Large intestine (tissue), 3 donors: ENCODE results near the gene C10orf90. TPM values are rescaled to one million over a fixed set of nuclear protein-coding genes. Genes with fewer than 3 reads are reported as not detected.
A peak's percentile ranks its signal among the peaks of the same experiment; 100 is the strongest.

Source experiments
- DNase-seq, 2 donors: peaks; one replicate each; pipeline versions ENCODE4 v3.0.0 to v3.0.0-alpha.2; 2013
- H3K27ac ChIP-seq: one replicate; pipeline ENCODE4 v1.5.1; 2013; ENCODE audit warnings: low read length
- H3K27me3 ChIP-seq: 2 replicates; pipeline ENCODE4 v1.6.1; 2013; ENCODE audit warnings: low read length; ENCODE audit not compliant: control insufficient read depth, insufficient read depth
- H3K36me3 ChIP-seq: 2 replicates; pipeline ENCODE4 v1.6.1; 2013; ENCODE audit warnings: low read length; ENCODE audit not compliant: control insufficient read depth, insufficient read depth
- H3K4me1 ChIP-seq: one replicate; pipeline ENCODE4 v1.6.1; 2013; ENCODE audit warnings: low read length; ENCODE audit not compliant: control insufficient read depth, insufficient read depth
- H3K4me3 ChIP-seq: one replicate; pipeline ENCODE4 v1.5.1; 2013; ENCODE audit warnings: low read length
- H3K9me3 ChIP-seq: one replicate; pipeline ENCODE4 v1.6.1; 2013; ENCODE audit warnings: mild to moderate bottlenecking, low read depth, low read length, moderate library complexity; ENCODE audit not compliant: control insufficient read depth
- WGBS: methylation state at CpG from one replicate; pipeline ENCODE4 v1.1.5; 2013; ENCODE audit warnings: low lambda C conversion rate; ENCODE audit not compliant: insufficient coverage; 5-methylcytosine and 5-hydroxymethylcytosine counted together
- polyA plus RNA-seq: library from polyadenylated mRNA; unstranded; fragments of 120-200 nt; gene quantifications from one replicate; pipeline ENCODE4 v1.2.1, GENCODE V29; 2013

C10orf90 gene
- polyA plus RNA-seq, 1 donor, result not detected

DNA sequence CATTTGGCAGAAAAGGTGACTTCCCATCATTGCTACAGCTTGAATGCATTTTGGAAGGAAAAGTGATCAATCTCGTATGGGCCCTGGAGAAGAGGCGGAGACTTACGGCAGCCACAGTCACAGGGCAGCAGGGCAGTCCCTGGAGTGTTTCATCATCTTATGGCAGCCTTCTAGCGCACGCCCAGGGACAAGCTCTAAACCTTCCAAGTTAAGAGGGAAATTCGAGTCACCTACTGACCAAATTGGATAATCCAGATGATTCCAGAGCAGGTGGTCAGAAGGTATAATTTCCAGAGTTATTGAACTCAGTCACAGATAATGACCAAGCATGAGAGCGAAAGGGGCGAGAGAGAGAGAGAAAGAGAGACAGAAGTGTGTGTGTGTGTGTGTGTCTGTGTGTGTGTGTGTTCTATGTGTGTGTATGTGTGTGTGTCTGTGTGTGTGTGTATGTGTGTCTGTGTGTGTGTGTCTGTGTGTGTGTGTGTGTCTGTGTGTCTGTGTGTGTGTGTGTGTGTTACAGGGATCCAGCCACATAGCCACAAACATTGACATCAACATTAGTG, 158.5 kb downstream of the C10orf90 start:
- Histone ChIP-seq H3K4me1 (no peaks in the 10 kb centered on the region), H3K4me3 (no peak overlapping the region), H3K9me3 (no peaks in the 10 kb centered on the region), H3K36me3 (no peaks in the 10 kb centered on the region), H3K27ac (no peak overlapping the region), H3K27me3 (no peaks in the 10 kb centered on the region)
- DNase-seq, result no peak
- WGBS, result no CpG with 5 or more reads among the region's 8 CpGs

DNA sequence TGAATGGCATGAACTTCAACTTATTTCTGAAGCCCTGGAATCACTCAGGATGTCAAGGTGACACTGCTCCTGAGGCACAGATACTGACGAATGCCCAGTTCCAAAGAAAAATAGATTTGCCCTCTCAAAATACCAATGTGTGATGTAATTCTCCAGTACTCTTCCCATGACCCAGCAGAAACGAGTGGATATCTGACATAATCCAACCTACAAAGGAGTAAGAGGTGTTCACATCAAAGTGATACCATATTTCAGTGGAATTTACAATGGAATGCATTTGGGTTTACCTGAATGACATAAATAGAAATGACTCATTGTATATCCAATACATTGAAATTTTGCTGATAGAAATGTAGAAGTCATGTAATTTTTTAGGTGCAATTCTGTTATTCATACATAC, 161.3 kb downstream of the C10orf90 start:
- no peaks in the 10 kb centered on the region for H3K36me3 ChIP-seq
- no peak overlapping the region for H3K27ac ChIP-seq
- no peaks in the 10 kb centered on the region for H3K27me3 ChIP-seq
- H3K4me3 ChIP-seq, result no peak overlapping the region
- no peaks in the 10 kb centered on the region for H3K9me3 ChIP-seq
- no peaks in the 10 kb centered on the region for H3K4me1 ChIP-seq
- DNase-seq, result no peak
- WGBS, result no CpG with 5 or more reads among the region's 2 CpGs

- H3K36me3 ChIP-seq, result no peaks in the 10 kb centered on the region
- H3K4me1 ChIP-seq, result no peaks in the 10 kb centered on the region
- H3K27ac ChIP-seq, result no peak overlapping the region
- H3K4me3 ChIP-seq, result no peak overlapping the region
- no peaks in the 10 kb centered on the region for H3K9me3 ChIP-seq
- no CpG with 5 or more reads among the region's 9 CpGs for WGBS
- DNase-seq, result no peak
- H3K27me3 ChIP-seq, result no peaks in the 10 kb centered on the region
Observed at GRCh38 chr10:126508535-126509040, 161.9 kb downstream of the C10orf90 start.

- Histone ChIP-seq H3K4me3 (no peak overlapping the region), H3K9me3 (no peaks in the 10 kb centered on the region), H3K4me1 (no peaks in the 10 kb centered on the region), H3K27me3 (no peaks in the 10 kb centered on the region), H3K36me3 (no peaks in the 10 kb centered on the region), H3K27ac (no peak overlapping the region)
- no peak for DNase-seq
- WGBS, result no CpG with 5 or more reads among the region's 16 CpGs
Observed at GRCh38 chr10:126504761-126505112, 165.8 kb downstream of the C10orf90 start.

- no peaks in the 10 kb centered on the region for H3K27me3 ChIP-seq
- no peaks in the 10 kb centered on the region for H3K36me3 ChIP-seq
- H3K9me3 ChIP-seq, result no peaks in the 10 kb centered on the region
- peak; percentile 14 to 24 for DNase-seq
- no peaks in the 10 kb centered on the region for H3K4me1 ChIP-seq
- H3K27ac ChIP-seq, result no peak overlapping the region
- no peak overlapping the region for H3K4me3 ChIP-seq
- WGBS, result no CpG with 5 or more reads among the region's 23 CpGs
Observed at GRCh38 chr10:126504063-126504760, 166.3 kb downstream of the C10orf90 start.

GRCh38 chr10:126503392-126504062, 167.0 kb downstream of the C10orf90 start:
- Histone ChIP-seq H3K36me3 (no peaks in the 10 kb centered on the region), H3K27me3 (no peaks in the 10 kb centered on the region), H3K27ac (no peak overlapping the region), H3K4me1 (no peaks in the 10 kb centered on the region), H3K4me3 (no peak overlapping the region), H3K9me3 (no peaks in the 10 kb centered on the region)
- no CpG with 5 or more reads among the region's 12 CpGs for WGBS
- DNase-seq, result no peak

DNA sequence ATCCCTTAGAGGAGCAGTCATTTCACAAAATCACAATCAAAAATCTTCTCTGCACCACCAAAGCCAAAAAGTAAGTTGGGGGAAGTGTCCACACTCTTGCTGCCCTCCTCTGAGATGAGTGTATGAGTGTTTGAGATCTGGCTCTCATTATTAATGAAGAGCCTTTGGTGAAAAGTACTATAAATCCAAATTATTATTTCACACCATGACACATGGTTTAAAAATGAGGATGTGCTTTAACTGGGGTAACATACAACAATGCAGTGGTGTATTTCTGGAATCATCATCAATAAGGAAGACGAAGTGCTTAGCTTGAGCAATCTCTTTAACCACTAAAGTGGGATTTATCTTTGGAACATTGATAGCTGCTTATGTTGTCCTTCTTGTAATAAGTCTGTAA, 168.1 kb downstream of the C10orf90 start:
- Histone ChIP-seq H3K27ac (no peak overlapping the region), H3K9me3 (no peaks in the 10 kb centered on the region), H3K4me1 (no peaks in the 10 kb centered on the region), H3K36me3 (no peaks in the 10 kb centered on the region), H3K4me3 (no peak overlapping the region), H3K27me3 (no peaks in the 10 kb centered on the region)
- DNase-seq, result no peak
- WGBS, result no CpG with 5 or more reads among the region's 1 CpG

DNA sequence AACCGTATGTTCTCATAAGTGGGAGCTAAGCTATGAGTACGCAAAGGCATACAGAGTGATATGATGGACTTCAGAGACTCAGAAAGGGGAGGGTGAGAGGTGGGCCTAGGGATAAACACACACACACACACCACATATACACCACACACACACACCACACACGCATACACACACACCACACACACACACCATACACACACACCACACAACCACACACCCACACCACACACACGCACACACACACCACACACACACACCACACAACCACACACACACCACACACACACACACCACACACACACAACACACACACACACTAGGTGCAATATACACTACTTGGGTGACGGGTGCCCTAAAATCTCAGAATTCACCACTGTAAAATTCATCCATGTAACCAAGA, 168.7 kb downstream of the C10orf90 start:
- no CpG with 5 or more reads among the region's 5 CpGs for WGBS
- Histone ChIP-seq H3K4me1 (no peaks in the 10 kb centered on the region), H3K27me3 (no peaks in the 10 kb centered on the region), H3K27ac (no peak overlapping the region), H3K4me3 (no peak overlapping the region), H3K36me3 (no peaks in the 10 kb centered on the region), H3K9me3 (no peaks in the 10 kb centered on the region)
- no peak for DNase-seq

DNA sequence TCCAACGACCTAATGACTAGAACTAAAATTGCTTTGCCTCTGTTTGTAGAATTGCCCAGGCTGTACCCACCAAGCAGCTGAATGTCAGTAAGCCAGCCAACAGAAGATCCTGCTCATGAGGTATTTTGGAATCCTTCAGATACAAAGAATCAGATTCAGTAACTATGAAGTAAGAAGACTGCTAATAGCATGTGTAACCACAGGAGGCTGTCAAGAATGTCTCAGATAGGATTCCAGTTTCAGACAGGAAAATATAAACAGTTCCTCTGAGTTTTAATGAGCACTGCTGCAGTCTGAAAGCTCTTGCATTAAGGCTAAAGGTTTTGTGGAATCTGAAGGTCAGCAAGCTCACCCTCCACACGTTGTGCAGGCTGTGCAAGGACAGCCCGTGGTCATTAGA, 169.6 kb downstream of the C10orf90 start:
- DNase-seq, result no peak
- no peak overlapping the region for H3K27ac ChIP-seq
- WGBS, result no CpG with 5 or more reads among the region's 3 CpGs
- no peaks in the 10 kb centered on the region for H3K36me3 ChIP-seq
- no peak overlapping the region for H3K4me3 ChIP-seq
- no peaks in the 10 kb centered on the region for H3K27me3 ChIP-seq
- no peaks in the 10 kb centered on the region for H3K9me3 ChIP-seq
- H3K4me1 ChIP-seq, result no peaks in the 10 kb centered on the region

GRCh38 chr10:126500185-126500584, 170.3 kb downstream of the C10orf90 start:
- H3K36me3 ChIP-seq, result no peaks in the 10 kb centered on the region
- H3K27me3 ChIP-seq, result no peaks in the 10 kb centered on the region
- H3K27ac ChIP-seq, result no peak overlapping the region
- no peak for DNase-seq
- 67% methylated on average over 1 of the region's 4 CpGs for WGBS
- no peaks in the 10 kb centered on the region for H3K9me3 ChIP-seq
- H3K4me1 ChIP-seq, result no peaks in the 10 kb centered on the region
- H3K4me3 ChIP-seq, result no peak overlapping the region
